C4-2B (cell line): Measurements from ENCODE around the gene OR11A1.
A peak's percentile ranks its signal among the peaks of the same experiment; 100 is the strongest.
"Not testable (repeated sequence)": the region's sequence is repeated elsewhere in the genome, so short reads cannot be mapped to it uniquely, and the experiment has no call there.

Experiments
- H3K27ac ChIP-seq: fragments of 450-650 bp; 2 replicates; pipeline ENCODE4 v1.5.1; 2017
- ZFX ChIP-seq: fragments of 450-650 bp; IDR thresholded peaks from 2 replicates; pipeline ENCODE4 v1.6.1; 2017
- TF ChIP-seq, protein P1 (sequence below): fragments of 450-650 bp; conservative IDR thresholded peaks from 2 replicates; pipeline ENCODE4 v1.5.1; 2017; ENCODE audit warnings: mild to moderate bottlenecking

OR11A1 gene

GRCh38 chr6:29436730-29437129 lies 20.1 kb downstream of the OR11A1 start:
- H3K27ac ChIP-seq = not testable (repeated sequence)
- TF ChIP-seq, protein P1, sequence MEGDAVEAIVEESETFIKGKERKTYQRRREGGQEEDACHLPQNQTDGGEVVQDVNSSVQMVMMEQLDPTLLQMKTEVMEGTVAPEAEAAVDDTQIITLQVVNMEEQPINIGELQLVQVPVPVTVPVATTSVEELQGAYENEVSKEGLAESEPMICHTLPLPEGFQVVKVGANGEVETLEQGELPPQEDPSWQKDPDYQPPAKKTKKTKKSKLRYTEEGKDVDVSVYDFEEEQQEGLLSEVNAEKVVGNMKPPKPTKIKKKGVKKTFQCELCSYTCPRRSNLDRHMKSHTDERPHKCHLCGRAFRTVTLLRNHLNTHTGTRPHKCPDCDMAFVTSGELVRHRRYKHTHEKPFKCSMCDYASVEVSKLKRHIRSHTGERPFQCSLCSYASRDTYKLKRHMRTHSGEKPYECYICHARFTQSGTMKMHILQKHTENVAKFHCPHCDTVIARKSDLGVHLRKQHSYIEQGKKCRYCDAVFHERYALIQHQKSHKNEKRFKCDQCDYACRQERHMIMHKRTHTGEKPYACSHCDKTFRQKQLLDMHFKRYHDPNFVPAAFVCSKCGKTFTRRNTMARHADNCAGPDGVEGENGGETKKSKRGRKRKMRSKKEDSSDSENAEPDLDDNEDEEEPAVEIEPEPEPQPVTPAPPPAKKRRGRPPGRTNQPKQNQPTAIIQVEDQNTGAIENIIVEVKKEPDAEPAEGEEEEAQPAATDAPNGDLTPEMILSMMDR = peak; percentile 69

DNA sequence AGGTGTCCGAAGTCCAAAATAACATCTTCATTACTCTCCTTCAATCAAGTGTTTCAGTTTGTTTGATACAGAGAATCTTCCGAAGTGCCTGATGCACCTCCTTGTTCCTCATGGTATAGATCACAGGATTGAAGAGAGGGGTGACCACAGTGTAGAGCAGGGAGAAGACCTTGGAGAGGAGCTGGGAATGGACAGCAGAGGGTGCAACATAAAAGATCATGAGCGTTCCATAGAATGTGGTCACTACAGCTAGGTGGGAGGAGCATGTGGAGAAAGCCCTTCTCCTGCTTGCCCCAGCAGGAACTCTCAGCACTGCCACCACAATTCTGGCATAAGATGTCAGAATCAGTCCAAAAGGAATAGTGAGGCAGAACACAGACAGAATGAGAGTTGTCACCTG lies 30.2 kb downstream of the OR11A1 start:
- TF ChIP-seq ZFX = no peak
- H3K27ac ChIP-seq = no peak overlapping the region

DNA sequence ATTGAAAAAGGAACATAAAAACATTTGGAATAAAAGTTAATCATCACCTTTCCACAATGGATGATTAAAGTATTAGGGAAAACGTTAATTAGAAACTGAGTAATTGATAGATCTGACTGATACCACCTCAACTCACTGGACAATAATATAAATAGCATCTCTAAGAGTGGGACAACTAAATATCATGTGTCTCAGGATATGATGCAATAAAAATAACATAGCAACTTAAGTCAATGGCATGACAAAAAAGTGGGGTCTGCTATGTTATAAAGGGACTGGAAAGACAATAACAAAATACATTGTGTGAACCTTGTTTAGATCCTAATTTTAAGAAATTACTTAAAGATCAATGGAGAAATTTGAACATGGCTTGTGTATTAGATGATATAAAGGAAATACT lies 31.8 kb downstream of the OR11A1 start:
- H3K27ac ChIP-seq = no peak overlapping the region
- no peak for TF ChIP-seq ZFX
- TF ChIP-seq, protein P1 = no peak

GRCh38 chr6:29424575-29424974 lies 32.3 kb downstream of the OR11A1 start:
- H3K27ac ChIP-seq = no peak overlapping the region
- TF ChIP-seq, protein P1 = no peak
- no peak for TF ChIP-seq ZFX

DNA sequence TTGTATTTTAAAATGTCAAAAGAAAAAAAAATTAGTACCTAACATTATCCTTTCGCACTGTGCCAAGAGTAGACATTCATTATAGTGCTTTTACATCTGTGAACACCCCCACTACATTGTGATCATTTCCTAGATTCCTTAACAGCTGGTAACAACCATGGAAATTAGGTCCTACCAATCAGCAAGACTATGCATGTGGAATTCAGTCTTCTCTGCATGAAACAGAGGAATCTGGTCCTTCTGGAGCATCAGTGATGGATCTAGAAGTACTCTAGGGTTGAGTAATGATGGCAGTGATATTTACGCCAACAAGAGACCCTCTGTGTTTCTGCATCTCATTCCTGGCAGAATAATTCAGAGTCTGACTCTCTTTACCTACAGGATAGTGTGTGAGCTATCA lies 32.7 kb downstream of the OR11A1 start:
- no peak overlapping the region for H3K27ac ChIP-seq
- TF ChIP-seq ZFX = no peak
- TF ChIP-seq, protein P1 = no peak

GRCh38 chr6:29419516-29419915 lies 37.4 kb downstream of the OR11A1 start:
- H3K27ac ChIP-seq = no peak overlapping the region
- TF ChIP-seq, protein P1 = no peak
- TF ChIP-seq ZFX = no peak

GRCh38 chr6:29414588-29414987 lies 42.3 kb downstream of the OR11A1 start, which contains the start of gene OR12D1:
TSS of gene OR12D1 (plus strand) at chr6:29414928.
- H3K27ac ChIP-seq = no peak within 1 kb of the TSS
- no peak for TF ChIP-seq ZFX
- TF ChIP-seq, protein P1 = peak; percentile 46

- TF ChIP-seq ZFX = no peak
- H3K27ac ChIP-seq = no peak overlapping the region
These were observed 53.1 kb downstream of the OR11A1 start for GRCh38 chr6:29403801-29404200.

DNA sequence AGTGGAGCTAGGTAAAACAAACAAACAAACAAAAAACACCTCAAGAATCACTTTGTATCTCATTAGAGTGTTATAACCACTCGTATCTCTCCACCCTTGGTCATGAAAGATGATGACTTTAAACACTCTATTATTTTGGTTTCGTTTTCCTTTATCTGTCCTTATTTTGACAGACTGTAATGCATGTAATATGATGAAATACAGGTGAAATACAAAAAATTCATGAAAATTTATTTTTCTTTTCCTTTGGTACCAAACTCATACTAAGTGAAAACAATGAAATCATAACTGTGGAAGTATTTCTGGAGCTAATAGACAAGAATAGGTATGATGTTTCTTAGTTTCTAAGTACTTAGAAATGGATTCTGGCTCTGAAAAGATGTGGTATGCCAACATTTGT lies 57.3 kb downstream of the OR11A1 start:
- H3K27ac ChIP-seq = no peak overlapping the region
- TF ChIP-seq, protein P1 = no peak
- no peak for TF ChIP-seq ZFX
